AG09319 (cell line): ENCODE measurements around the gene NUDT3.

Experiments
- DNase-seq: peaks from one replicate; pipeline ENCODE4 v3.0.0-alpha.2; 2010; ENCODE audit warnings: low read depth; ENCODE audit errors: extremely low read depth
- TF ChIP-seq, protein P1 (sequence below): IDR thresholded peaks from 2 replicates; pipeline ENCODE4 v1.5.1; 2011; ENCODE audit warnings: low read depth, mild to moderate bottlenecking, inconsistent platforms, low read length, moderate library complexity

Gene NUDT3

DNA sequence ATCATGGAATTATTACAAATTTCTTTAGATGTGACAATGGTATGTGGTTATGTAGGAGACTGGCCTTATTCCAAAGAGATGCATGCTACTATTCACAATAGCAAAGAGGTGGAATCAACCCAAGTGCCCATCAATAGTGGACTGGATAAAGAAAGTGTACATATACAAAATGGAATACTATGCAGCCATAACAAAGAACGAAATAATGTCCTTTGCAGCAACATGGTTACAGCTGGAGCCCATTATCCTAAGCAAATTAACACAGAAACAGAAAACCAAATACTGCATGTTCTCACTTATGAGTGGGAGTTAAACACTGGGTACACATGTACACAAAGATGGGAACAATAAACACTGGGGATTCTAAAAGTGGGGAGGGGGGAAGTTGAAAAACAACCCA lies 69.7 kb downstream of the NUDT3 start:
- no peak for DNase-seq
- TF ChIP-seq, protein P1, sequence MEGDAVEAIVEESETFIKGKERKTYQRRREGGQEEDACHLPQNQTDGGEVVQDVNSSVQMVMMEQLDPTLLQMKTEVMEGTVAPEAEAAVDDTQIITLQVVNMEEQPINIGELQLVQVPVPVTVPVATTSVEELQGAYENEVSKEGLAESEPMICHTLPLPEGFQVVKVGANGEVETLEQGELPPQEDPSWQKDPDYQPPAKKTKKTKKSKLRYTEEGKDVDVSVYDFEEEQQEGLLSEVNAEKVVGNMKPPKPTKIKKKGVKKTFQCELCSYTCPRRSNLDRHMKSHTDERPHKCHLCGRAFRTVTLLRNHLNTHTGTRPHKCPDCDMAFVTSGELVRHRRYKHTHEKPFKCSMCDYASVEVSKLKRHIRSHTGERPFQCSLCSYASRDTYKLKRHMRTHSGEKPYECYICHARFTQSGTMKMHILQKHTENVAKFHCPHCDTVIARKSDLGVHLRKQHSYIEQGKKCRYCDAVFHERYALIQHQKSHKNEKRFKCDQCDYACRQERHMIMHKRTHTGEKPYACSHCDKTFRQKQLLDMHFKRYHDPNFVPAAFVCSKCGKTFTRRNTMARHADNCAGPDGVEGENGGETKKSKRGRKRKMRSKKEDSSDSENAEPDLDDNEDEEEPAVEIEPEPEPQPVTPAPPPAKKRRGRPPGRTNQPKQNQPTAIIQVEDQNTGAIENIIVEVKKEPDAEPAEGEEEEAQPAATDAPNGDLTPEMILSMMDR = no peak

DNA sequence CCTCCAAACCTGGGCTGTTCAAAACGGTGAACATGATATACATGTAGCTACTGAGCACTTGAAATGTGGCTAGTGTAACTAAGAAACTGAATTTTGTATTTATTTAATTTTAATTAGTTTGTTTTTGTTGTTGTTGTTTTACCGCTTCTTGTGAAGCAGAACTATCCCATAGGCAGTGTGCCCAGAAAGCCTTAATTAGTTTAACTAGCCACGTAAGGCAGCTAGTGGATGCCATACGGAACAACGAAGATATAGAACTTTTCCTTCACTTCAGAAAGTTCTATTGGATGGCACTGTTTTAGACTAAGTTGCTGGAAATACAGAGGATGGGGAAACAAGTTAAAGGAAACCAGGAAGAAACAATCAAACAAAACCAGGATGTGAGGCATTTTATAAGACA lies 70.6 kb downstream of the NUDT3 start:
- TF ChIP-seq, protein P1 = no peak
- no peak for DNase-seq

DNA sequence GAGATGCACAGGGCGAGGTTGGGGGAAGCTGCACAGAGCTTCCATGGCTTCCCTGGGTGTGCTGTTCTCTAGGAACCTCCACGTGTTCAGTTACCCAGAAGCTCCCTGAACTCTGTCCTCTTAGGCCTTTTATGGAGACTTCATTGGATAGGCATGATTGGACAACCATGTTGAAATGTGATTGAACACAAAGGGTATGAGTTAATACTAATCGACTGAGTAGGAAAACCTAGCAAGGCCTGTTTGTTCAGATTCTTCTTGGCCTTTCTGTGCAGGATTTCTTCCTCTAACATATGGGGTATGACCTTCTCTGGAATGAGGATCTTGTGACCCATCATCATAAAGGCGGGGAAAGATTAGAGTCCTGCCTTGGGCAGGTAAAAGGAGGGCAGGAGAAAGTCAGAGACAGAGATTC lies 73.0 kb downstream of the NUDT3 start:
- no peak for DNase-seq
- TF ChIP-seq, protein P1 = no peak

DNA sequence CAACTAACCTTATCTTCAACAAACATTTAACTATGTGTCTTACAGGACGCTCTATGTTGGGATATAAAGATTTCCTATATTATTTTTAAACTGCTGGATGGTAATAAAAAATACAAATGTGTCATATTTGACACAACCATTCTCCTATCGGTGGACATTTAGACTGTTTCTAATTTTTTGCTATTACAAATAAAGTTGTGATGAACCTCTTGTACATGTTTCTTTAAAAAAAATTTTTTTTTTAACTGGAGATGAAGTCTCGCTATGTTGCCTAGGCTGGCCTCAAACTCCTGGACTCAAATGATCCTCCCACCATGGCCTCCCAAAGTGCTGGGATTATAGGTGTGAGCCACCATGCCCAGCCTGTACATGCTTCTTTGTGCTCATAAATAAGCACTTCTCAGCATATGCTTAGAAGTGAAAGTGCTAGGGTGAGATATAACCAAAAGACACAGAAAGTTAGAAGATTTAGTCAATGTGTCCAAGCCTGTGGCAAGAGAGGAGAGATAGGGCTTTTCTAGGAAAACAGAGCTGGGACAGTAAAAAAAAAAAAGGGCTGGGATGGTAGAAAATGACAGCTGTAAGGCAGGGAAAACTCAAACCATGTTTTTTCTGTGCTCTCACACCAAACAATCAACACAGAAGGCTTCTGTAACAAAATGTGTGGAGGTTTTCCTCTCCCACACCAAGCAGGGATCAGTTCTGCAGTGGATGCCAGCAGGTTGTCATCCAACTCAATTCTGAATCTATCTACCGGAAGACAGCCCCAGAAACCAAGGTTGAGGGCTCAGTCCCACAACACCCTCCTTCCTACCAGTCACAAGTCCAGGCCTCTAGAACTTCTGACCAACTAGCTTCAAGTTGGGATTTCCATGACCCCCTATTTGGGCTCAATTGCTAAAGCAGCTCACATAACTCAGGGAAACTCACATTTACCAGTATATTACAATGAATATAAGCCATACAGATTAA lies 73.7 kb downstream of the NUDT3 start:
- no peak for DNase-seq
- TF ChIP-seq, protein P1 = no peak

DNA sequence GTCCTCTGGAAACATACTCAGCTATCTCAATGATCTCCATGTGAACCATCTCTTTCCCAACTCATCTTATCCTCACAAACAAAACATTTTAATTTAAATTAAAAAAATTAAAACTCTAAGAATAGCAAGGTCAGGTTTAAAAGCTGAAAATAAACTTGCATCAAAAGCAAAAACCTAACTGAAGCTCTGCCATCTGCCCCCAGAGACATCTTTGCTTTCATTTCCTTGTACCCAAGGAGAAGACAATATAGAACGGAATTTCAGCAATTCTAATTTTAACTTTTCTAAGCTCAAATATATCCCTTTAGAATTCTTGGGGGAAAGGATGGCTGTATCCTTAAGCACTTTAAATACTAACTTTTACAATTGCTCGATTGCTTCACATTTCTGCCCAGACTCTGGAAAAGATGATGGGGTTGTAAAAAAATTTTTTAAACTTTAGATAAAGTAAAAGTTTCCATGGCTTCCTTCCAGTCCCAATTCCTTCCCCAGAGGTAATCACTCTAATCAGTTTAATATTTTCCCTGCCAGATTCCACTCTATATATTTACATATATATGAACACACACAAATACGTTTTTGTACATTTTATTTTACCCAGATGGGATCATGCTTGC lies 74.5 kb downstream of the NUDT3 start:
- DNase-seq = no peak
- TF ChIP-seq, protein P1 = no peak

DNA sequence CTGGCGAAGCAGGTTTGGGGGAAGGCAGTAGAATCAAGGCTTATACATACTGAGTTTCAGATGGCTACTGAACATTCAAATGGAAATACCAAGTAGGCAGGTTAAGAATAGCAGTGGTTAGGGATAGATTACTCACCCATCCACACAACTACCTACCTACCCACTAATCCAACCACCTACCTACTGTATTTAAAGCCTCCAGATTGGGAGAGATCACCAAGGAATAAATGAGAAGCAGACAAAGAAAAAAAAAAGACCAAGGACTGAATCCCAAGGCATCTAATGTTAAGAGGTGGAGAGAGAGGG lies 75.3 kb downstream of the NUDT3 start:
- TF ChIP-seq, protein P1 = no peak
- no peak for DNase-seq
